ENCODE measurements around the gene ADH1B.
"Not testable (repeated sequence)": the region's sequence is repeated elsewhere in the genome, so short reads cannot be mapped to it uniquely, and the experiment has no call there.

ADH1B gene

DNA sequence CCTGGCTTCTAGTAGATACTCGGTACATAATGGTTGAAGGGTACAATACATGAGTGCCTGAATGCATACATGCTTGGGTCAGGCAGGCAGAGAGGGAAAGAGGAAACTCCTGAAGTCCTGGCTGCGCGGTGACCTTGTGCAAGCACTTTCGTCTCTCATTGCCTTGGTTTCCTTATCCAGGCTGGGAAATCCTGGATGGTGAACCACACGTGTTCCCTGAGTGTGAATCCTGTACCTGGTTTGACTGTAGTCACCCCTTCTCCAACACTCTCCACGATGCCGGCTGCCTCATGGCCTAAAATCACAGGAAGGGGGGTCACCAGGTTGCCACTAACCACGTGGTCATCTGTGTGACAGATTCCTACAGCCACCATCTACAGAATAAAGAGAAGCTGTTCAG, 3.4 kb downstream of the ADH1B start:
- DNase-seq: not testable (repeated sequence)

DNA sequence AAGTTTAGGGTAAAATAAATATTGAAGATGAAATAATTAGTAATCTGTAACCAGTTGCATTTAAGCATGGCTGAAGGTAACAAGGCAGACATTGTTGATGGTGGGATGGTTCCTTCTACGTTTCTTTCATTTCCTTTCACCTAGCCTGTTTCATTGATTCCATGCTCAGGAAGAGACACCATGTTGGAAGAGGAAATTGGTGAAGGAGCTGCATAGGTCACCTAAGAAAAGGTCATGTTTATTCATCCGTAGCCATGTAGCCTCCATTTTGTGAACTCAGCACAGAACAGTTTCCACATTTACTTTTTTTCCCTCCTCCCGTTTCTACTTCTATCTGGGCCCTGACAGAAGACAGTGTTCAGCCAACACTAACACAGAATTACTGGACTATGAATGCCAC, 3.8 kb downstream of the ADH1B start:
- DNase-seq: no peak

- DNase-seq: no peak
These were observed 5.4 kb downstream of the ADH1B start for GRCh38 chr4:99315839-99316238.

- DNase-seq: no peak
These were observed 7.0 kb downstream of the ADH1B start for GRCh38 chr4:99314211-99314610.

- DNase-seq: no peak
These were observed 10.8 kb downstream of the ADH1B start for GRCh38 chr4:99310389-99310788.

DNA sequence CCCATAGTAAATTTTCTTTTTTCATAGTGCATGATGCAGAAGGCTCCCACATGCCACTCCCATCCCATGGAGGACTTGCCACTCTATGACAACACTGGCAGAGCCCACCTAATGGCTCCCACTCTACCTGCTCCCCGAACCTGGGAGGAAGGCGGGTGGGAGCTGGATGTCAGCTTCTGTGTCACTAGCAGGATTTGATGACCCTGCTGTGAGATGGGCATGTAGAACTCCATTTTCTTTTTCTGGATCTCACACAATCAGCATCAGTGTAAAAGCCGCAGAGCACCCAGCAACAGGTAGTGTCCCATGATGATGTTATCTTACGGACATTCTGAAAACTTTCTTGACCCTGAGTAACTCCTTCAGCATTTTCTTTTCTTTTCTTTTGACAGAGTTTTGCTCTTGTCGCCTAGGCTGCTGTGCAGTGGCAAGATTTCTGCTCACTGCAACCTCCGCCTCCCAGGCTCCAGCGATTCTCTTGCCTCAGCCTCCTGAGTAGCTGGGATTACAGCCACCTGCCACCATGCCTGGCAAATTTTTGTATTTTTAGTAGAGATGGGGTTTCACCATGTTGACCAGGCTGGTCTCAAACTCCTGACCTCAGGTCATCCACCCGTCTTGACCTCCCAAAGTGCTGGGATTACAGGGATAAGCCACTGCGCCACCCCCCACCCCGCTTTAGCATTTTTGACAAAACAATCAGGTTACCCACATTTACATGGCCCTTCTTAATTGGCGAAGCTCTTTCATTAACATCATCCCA, 15.4 kb downstream of the ADH1B start:
- DNase-seq: no peak

DNA sequence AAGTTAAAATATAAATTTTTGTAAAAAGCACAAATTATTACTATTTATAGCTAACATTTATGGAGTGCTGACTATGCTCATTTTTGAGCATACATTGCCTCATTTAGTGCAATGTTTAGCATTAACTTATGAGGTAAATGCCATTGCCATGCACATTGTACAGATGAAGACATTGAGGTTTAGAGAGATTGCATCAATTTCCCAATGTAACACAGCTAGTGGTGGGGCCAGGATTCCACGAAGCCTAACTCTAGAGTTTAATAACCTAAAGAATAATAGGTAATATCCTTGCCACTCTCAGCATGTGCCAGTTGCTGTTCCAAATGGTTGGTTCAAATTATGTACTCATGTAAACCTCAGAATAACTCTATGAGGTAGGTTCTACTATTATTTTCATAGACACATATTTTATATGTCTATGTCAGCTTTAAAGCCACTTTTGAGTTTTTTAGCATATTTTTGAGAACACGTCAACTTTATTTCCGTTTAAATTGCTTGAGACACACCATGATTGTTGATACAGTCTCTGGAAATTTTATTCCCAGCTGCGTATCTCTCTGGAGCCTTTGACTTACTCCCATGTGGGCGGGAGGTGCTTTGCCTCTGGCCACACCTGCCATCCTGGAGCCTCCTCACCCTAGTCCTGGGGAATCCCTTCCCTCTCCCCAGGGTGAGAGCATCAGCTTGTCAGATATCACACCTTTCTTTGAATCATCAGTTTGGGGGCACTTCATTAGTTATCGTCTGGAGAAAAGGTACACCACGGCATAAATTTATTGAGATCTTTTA, 19.6 kb downstream of the ADH1B start:
- no peak for DNase-seq

GRCh38 chr4:99300934-99301333, 20.3 kb downstream of the ADH1B start:
- DNase-seq: no peak

GRCh38 chr4:99293357-99293756, 27.8 kb downstream of the ADH1B start:
- DNase-seq: no peak

GRCh38 chr4:99290848-99291786, 30.1 kb downstream of the ADH1B start, which contains the start of gene ADH1A:
Gene ADH1A, minus strand, starts transcription at chr4:99290985. Its CDS starts 71 bp downstream, at chr4:99290914.
- no peak for DNase-seq

- no peak for DNase-seq
These were observed 35.8 kb downstream of the ADH1B start for GRCh38 chr4:99285387-99285786.

- no peak for DNase-seq
These were observed 38.5 kb downstream of the ADH1B start for GRCh38 chr4:99282731-99283130.

GRCh38 chr4:99281261-99281660, 39.9 kb downstream of the ADH1B start:
- no peak for DNase-seq

DNA sequence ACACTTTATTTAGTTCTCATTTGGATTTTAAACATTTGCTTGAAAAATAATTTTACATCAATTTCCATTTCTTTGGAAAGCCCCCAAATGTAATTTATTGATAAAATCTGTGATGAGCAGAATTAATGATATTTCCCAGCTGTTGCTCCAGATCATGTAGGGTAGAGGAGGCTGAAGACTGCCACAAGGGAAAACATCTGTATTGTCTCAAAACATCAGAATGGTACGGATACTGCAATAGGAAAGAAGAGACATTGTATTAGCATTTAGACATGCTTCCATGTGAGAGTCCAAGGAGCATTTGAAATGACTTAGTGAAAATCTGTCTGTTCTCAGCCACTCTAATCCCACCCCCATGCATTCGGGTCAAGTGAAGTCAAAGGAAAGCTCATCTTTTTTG, 44.8 kb downstream of the ADH1B start:
- DNase-seq: no peak

GRCh38 chr4:99275885-99276284, 45.3 kb downstream of the ADH1B start:
- no peak for DNase-seq

GRCh38 chr4:99275050-99275449, 46.2 kb downstream of the ADH1B start:
- no peak for DNase-seq

GRCh38 chr4:99273704-99274103, 47.5 kb downstream of the ADH1B start:
- DNase-seq: no peak

- DNase-seq: no peak
These were observed 56.3 kb downstream of the ADH1B start for GRCh38 chr4:99264927-99265326.

Measured in NCI-H2107 (cell line).